ENCODE measurements around the gene PICK1.

PICK1 gene

DNA sequence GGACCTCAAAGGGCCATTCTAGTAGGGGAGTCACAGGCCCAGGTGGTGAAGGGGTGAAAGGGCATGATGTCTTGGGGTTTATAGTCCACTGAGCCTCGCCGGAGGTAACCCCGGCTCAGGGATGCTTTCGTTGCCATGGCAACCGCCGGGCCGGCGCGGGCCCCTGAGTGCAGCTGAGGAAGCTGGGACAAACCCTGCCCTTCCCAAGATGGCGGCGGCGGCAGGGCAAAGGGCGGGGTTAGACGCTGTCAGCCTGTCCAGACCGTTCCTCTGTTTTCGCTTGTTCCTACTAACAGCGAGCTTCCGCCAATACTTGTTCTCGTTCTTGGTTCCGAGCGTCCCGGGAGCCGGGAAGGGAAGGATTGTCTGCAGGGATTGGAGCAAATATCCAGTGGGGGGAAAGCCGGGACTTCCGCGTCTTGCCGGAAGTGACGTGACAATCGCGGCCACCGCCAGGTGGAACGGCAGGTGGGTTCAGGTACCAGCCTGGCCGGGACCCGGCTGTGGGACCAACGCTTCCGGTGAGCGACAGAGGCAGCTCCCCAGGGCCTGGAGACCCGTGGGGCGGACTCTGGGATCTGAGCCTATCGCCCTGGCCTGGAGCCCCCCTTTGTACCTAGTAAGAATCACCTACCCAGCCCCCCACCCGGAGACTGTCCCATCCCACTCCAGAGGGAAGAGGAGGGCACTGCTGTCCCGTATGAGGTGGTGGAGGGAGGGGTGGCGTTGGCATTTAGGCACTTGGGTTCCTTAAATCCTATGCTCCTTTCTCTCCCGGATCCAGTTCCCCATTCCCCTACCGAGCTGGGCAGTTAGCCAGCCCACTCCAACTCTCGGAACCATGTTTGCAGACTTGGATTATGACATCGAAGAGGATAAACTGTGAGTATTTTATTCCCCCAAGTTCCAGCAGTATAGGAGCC is at the start of gene PICK1:
Gene PICK1 (plus strand): TSS at position 436 of the 923 bp plus-strand sequence. CDS start 406 bp downstream, at position 842.
- DNase-seq (ENCODE audit: low spot score) = peak; percentile 88

DNA sequence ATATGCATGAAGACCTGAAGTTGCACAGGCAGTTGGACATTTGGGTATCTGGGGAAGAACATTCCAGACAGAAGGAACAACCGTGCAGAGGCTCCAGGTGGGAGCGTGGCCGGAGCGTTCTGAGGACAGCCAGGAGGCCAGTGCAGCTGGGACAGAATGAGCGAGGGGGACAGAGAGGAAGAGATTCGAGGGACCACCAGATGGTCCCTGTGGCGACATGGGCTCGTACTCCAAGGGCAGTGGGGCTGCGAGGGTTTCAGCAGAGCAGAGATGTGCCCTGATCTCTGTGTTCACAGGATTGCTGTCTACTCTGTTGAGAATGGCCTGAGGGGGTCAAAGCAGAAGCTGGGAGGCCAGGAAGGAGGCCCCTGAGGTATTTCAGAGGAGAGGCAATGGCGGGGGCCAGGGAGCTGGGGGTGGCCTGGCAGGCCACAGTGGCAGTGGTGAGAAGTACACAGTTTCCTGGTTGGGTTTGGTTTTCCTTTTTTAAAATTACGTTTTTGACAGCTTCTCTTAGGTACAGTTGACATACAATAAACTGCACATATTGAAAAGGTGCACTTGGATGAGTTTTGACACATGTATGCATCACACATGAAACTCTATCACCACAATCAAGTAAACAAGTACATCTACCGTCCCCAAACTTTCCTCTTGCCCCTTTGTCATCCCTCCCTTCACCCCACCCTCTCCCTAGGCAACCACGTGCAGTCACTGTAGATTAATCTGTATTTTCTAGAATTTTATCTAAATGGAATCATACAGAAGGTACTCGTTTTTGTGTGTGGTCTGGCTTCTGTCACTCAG is 48.0 kb upstream of the PICK1 start:
- DNase-seq (ENCODE audit: low spot score) = no peak

DNA sequence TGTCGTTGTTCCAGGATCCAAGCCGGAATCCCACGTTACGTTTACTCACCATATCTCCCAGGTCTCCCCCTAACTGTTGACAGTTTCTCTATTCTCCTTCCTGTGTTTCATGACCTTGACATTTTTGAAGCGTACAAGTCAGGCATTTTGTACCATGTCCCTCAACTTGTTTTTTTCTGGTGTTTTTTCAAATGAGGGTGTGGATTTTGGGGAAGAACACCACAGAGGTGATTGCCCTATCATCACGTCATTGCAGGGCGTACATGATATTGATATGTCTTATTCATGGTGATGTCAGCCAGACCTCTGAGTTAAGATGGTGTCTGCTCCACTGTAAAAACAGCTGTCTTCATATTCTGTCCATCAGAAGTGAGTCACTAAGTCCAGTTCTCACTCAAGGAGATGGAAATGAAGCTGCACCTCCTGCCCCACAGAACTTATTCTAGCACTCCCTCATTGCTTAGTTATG is 44.6 kb upstream of the PICK1 start:
- DNase-seq (ENCODE audit: low spot score) = no peak

DNA sequence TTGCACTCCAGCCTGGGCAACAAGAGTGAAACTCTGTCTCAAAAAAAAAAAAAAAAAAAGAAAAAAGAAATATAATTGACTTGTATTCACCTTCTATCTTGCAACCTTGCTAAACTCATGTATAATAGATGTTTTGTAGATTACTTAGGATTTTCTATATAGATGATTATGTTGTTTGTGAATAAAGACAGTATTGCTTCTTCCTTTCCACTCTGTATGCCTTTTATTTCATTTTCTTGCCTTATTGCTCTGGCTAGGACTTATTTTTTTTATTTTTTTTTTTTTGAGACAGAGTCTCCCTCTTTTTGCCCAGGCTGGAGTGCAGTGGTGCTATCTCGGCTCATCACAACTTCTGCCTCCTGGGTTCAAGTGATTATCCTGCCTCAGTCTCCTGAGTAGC is 43.1 kb upstream of the PICK1 start:
- no peak for DNase-seq (ENCODE audit: low spot score)

DNA sequence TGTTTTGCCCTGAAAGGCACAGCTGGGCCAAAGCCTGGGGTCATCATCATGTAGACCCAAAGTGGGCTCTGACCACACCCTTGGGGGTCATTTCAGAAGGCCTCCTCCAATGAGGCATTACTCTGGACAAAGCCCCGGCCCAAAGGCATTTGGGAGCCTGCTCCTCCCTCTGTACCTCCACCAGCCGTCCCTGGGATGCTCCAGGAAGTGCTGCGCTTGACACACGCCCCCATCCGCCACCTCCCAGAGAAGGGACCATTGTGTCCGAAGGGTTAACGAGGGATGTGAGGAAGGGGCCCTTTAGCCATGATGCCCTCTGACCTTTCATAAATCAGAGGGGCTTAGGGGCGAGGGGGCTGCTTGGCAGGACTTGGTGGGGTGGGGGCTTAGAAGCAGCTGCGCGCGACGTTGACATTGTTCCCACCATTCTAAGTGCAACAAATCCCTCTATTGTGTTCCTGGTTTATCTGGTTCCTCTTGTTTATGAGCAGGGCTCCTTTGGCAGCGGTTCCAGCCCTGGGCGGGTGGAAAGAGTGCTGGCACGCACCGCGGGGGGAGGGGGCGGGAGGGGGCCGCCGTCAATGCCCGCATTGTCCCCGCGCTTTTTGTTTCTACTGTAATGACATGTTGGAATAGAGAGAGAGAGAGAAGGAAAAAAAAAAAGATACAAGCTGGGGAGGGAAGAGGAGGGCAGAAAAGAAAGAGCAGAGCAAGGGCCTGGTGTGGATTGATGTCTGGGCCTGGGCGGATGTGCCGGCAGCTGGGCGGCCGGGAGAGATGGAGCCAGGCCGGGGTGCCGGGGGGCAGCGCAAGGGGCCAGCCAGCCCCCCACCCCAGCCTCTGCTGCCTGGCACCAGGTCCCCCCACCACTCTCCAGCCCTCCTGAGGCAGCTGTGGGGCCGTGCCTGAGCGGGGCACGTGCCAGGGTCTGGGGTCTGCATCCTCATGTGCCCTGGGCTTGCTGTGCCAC is 40.7 kb upstream of the PICK1 start:
- DNase-seq (ENCODE audit: low spot score) = no peak

DNA sequence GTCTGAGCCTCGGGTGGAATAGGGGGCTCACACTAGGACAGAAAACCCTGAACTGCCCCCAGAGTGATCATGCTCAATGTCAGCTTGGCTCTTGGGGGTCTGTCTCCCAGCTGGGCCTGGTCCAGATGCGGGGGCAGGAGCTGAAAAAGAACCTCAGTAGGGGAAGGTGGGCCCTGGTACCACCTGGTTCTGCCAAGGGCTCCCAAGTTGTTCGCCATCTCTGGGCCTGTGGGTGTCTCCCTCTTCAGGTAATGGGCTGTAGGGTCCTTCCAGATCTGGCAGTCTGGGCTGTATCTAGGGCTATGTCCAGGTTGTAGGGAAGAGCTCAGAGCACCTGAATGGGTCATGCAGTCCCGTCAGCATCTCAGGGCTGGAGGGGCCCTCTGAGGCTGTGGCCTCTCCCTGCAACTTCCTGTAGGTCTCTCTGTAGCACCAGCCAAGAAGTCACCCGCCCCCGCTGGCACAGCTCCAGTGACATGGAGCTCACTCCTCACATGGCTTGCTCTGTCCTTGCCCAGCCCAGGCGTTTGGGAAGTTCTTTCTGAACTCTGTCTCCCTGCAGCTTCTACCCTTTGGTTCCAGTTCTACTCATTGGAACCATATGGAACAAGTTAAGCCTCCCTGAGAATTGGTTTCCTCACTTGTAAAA is 39.8 kb upstream of the PICK1 start:
- DNase-seq (ENCODE audit: low spot score) = no peak

DNA sequence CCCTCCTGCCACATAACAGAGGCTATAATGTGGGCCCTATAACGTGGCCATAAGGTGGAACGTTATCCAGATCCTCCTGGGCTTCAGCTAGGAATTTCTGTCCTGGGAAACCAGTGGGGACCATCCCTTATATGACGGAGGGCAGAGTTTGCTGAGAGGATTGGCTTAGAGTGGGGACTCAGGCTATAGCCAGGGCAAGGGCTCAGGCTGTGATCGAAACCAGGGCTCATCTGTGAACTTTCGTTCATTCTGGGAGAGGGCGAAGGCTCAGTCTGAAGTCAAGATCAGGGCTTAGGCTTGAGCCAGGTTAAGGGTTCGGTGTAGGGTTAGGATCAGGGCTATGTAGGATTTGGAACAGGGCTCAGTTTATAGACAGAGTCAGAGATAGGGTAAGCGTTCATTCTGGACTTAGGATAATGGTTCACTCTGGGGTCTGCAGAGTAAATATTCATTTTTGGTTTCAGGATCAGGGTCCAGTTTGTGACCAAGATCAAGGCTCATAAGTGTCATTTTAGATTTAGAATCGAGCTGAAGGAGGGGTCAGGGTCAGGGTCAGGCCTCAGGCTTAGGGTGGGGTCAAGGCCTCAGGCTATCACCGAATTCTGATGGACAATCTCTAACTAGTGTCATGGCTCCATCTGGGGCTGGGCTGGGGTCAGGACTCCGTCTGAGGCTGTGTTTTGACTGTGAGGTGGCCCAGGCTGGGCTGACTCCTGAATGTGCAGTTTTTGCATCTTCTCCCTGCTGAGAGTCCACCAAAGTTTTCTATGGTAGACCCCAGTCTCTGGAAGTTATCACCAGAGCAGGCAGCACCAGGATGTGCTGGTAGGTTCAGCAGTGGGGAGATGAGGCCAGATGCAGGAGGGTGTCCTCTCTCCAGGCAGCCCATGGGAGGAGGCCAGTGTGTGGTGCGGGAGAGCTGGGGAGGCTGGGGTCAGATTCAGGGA is 39.0 kb upstream of the PICK1 start:
- no peak for DNase-seq (ENCODE audit: low spot score)

DNA sequence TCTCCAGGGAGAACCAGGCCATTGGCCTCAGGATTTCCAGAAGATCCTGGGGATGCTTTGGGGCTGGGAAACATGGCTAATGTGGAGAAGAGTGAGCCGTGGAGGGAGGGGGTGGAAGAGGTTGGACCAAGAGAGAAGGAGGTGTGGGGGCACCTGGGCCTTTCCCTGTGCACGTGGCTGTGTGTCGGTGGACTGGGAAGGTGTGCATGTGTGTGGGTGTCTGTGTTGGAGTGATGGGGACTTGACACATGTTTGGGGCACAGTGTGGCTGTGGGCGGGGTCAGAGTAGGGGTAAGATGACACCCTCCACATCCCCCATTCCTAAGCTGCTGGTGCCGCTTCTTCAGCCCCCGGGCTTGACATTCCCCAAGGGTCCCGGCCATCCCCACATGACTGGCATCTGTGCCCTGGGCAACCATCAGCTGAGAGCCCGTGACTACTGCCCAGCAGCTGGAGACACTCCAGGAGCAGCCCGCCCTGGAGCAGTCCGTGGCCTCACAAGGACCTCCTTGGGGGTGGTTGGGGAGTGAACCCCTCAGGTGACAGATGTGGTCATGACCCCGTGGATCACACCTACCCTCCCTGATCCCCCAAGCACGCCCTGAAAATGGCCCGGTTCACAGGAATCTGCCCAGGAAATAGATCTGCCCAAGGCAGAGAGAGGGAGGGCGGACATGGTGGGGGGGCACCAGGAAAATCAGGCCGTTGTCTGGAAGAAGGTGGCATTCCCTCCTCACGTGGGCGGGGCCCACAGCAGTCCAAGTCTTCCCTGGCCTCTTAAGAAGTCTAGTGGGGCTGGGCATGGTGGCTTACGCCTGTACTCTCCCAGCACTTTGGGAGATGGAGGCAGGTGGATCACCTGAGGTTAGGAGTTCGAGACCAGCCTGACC is 38.0 kb upstream of the PICK1 start:
- no peak for DNase-seq (ENCODE audit: low spot score)

DNA sequence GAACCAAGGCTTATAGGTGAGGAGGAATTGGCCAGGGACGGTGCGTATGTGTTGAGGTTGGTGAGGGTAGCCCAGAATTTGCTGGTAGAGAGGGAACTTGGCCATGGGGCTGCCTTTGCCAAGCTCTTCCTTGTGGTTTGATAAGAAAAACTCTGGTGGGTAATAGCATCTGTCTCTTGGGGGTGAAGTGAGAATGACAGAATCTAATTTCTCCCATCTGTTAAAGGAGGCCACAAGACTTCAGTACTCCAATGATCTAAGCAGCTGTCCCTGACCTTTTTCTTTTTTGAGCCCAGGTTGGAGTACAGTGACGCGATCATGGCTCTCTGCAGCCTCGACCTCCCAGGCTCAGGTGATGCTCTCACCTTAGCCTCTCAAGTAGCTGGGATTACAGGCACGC is 36.0 kb upstream of the PICK1 start:
- no peak for DNase-seq (ENCODE audit: low spot score)

DNA sequence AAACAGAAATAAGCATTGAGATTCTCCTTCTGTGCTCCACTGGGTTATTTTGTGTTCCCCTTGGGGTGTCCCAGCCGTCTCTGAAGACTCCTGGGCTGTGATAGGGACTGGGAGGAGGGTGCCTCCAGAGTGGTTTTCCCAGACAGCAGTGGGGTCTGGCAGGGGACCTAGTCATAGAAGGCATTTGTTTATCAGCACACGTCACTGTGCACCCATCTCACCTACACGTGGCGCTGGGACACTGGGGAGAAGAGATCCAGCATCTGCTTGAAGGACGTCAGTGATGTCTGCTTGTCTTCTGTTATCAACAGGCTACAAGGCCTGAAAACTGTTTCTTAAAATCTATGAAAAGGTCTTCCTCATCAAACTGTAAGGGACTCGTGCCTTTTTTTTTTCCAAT is 34.2 kb upstream of the PICK1 start:
- DNase-seq (ENCODE audit: low spot score) = no peak

DNA sequence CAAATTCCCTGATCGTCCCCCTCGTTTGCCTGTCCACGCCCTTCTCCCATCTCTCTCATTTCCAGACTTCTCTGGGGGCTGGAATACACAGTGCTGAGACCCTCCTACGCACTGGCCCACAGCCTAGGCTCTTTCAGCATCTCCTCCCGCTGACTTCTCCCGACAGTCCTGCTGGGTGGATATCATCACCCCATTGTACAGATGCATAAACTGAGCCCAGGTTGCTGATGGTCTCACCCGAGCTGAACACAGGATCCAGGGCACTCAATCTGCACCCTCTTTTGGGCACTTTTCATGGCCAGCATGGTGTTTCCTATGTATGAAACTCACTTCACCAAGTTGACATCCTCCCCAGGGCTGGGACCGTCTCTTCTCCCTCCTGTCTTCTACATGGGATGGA is 31.7 kb upstream of the PICK1 start:
- no peak for DNase-seq (ENCODE audit: low spot score)

DNA sequence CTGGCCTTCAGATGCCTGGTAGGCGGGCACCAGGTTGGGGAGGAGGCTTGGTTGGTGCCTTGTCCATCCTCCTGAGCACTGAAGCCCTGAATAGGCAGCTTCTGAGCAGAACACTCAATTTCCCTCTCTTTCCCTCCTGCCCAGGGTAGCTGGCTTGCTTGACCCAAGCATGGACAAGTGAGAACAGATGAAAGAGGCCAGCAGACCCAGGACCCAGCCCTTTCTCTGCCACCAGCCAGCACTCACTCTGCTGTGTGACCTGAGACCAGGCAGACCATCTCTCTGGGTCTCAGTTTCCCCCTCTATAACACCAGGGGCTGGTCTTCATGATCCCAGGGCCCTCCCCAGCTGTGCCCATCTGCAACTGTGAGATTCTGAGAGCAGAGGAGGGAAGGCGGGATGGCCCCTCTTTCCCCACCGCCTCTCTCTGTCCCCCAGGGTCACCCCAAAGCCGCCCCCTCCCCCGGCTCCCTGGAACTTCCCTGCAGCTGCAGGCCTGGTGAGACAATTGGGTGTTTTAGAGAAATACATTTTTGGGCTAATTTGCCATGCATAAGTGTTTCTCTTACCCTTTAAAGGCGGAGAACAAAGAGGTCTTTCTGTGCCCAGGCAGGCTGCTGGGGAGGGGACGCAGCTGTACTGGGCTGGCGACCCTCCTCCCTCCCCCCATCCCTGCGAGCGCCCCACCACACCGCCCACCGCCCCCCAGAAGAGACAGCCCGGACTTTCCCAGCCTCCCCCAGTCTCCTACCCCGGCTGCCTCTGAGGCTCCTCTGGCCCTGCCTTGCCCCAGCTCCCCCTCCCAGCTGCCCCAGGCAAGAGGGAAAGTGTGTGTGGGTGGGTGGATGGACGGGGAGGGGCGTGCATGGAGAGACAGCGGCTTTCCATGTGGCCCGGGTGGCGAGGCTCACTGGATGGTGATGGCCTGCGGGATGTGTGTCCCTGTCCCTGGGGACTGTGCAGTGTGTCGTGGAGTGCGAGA is 30.8 kb upstream of the PICK1 start:
- DNase-seq (ENCODE audit: low spot score) = no peak

DNA sequence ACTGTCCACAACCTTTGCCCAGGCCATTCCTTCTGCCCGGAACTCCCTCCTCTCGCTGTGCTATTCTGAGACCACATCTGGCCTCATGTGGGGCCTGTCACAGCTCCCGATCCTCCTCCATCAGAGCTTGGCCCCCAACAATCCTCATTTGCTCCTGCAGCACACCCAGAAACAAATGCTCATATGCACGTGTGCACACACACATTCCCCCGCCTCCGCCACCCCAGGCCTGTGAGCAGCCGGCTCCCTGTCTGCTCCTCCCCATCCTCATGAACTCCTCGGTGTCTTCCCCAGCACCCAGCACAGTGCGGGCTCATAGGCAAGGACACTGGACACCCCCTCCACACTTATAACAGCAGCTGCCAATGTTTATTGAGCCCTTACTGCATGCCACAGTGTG is 29.7 kb upstream of the PICK1 start:
- DNase-seq (ENCODE audit: low spot score) = no peak

DNA sequence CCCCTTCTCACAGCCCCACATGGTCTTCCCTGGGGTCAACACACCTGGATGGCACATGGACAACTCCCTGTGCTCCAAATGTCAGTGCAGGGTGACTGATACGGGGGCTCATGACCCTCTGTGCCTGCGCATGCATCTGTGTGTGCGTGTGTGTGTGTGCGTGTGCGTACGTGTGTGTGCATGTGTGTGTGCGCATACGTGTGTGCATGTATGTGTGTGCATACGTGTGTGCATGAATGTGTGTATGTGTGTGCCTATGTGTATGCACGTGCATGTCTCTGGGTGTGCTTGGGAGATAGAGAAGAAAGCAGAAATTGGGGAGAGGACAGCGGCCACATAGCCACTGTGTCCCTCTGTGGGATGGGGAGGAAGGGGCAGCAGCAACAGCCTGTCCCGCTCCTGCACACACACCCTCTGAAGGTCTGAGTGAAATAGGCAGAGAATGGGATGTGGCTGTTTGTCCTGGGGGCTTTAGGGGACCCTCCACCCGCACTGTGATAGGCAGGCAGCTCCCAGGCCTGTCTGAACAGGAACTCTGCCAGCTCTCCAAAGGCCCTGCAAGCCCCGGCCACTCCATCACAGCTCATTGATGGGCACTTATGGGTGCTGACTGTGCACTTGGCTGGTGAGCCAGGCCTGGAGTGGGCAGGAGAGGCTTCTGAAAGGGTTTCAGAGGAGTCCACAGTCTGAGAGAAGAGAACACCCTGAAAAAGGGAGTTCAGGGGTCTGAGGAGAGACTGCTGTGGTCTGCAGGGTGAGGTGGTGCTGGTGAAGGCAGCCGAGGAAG is 28.7 kb upstream of the PICK1 start:
- no peak for DNase-seq (ENCODE audit: low spot score)

DNA sequence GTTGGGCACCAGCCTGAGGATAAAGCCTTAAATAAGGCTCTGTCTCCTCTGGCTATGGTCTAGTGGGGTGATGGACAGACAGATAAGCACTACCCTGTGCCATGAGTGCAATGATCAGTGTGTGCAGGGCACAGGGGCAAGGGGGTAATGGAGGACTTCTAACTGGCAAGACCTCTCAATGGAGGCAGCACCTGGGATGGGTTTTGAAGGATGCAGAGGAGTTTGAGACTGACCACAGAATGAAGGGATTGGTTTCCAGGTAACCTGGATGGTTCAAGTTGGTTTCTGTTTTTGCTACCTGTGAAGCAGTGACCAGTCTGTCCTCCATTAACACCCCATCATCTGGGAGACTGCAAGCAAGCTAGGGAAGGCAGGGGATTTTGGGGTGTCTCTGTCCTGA is 27.8 kb upstream of the PICK1 start:
- DNase-seq (ENCODE audit: low spot score) = no peak

DNA sequence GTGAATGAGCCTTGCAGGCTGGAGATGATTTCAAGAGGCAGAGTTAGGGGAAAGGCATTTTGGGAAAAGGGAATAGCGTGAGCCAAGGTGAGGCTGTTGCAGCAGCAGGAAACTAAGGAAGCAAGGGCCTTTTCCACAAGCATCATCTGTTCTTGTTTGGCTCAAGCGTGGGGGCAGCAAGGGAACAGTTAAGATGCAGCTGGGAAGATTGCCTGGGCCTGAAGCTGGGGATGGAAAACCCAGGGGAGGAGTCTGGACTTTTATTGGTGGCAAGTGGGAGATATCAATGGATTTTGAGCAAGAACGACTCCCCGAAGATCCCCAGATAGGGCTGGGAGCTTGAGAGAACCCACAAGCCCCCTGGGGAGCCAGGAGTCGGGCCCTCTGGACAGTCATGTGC is 27.3 kb upstream of the PICK1 start:
- no peak for DNase-seq (ENCODE audit: low spot score)

Data from SW480 (cell line).